GM21529 (cell line): Measurements from ENCODE around the gene SERPINI2.

ENCODE experiments used
- ATAC-seq: cut with Tn5 transposase; IDR thresholded peaks from one replicate; pipeline ENCODE4 v1.9.1; 2021; ENCODE audit not compliant: unreplicated experiment

Gene SERPINI2, protein sequence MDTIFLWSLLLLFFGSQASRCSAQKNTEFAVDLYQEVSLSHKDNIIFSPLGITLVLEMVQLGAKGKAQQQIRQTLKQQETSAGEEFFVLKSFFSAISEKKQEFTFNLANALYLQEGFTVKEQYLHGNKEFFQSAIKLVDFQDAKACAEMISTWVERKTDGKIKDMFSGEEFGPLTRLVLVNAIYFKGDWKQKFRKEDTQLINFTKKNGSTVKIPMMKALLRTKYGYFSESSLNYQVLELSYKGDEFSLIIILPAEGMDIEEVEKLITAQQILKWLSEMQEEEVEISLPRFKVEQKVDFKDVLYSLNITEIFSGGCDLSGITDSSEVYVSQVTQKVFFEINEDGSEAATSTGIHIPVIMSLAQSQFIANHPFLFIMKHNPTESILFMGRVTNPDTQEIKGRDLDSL

DNA sequence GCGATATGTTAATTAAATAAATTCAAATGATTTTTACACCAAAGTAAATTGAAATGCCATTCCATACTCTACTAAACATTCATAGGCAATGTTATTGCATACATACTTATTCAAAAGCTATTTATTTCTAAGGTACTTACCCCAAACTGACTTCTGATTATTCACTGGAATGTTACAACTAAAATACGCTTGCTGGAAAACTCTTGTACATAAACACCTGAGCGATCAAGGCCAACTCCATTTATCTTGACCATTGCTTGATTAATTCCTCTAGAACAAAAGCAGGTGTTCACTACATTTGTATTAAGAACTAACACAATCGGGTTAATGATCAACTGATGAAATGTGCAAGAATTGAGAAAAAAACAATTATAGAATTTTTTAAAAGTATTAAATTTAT, at the start of gene SERPINI2:
Gene SERPINI2, minus strand, starts transcription at position 180 of the 400 bp plus-strand sequence. CDS start 2,208 bp downstream, outside the sequence.
- ATAC-seq = no peak

DNA sequence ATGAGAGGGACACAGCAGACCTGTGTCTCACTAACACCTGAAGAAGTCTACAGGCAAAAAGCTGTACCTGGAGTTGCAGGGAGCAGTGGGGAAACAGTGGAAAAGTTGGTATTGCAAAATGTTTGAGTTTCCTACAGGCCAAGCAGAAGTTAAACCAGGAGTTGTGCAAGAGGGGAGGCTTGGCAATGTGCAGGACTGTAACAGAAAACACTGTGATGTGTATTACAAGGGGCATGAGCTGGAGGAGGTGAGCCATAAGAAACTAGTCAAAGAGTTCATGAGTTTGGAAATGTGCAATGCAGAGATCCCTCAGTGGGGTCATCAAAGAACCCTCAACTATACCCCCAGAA, 47.1 kb upstream of the SERPINI2 start:
- ATAC-seq = no peak

DNA sequence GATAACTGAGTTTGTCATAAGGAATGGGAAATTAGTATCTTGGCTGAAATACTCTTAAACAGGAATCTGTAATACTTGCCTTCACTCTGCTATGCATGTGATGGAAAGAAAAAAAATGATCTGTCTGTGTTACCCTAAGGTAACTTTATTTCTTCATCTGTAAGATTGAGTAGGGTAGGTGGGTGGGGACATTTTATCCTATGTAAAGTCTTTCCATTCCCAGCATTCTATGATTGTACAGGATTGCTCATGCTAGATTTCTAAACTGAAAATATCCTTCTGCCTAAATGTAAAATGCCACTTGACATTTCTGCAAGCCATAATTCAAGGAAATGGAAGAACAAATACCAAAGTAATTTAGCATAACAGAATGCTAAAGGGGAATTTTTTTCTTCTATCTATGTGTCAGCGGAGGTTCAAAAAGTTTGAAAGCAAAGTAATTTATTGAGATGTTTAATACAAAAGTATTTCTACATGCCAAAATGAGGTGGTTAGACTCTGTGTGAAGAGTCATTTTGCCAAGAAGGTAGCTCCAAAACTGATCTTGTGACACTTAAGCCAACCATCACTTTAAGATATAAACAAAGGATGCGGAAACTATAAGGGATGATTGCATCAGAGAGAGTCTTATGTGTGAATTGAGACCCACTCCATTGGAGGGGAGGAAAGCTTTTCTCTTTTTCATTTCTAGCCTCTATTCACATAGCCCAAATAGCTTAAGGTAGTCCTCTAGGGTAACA, 46.6 kb upstream of the SERPINI2 start:
- ATAC-seq = no peak

GRCh38 chr3:167507954-167508353, 34.1 kb upstream of the SERPINI2 start:
- ATAC-seq = no peak

DNA sequence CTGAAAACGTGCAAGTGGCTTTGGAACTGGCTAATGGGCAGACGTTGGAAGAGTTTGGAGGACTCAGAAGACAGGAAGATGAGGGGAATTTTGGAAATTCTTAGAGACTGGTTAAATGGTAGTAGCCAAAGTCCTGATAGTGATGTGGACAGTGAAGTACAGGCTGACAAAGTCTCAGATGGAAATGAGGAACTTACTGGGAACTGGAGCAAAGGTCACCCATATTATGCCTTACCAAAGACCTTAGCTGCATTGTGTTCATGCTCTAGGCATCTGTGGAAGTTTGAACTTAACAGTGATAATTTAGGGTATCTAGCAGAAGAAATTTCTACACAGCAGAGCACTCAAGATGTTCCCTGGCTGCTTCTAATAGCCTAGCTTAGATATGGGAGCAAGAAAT, 28.6 kb upstream of the SERPINI2 start:
- no peak for ATAC-seq

- ATAC-seq = no peak
These were observed 28.1 kb upstream of the SERPINI2 start for GRCh38 chr3:167501941-167502340.

DNA sequence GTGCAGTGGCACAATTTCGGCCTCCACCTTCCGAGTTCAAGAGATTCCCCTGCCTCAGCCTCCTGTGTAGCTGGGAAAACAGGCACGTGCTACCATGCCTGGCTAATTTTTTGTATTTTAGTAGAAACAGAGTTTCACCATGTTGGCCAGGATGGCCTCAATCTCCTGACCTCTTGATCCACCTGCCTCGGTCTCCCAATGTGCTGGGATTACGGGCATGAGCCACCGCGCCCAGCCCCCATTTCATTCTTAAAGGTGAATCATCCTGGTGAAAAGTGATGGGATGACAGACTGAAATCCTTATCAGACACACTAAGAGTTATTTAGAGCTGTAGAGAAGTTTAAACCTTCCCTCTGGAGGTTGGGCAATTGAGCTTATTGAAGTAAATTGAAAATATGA, 24.1 kb upstream of the SERPINI2 start:
- ATAC-seq = no peak

DNA sequence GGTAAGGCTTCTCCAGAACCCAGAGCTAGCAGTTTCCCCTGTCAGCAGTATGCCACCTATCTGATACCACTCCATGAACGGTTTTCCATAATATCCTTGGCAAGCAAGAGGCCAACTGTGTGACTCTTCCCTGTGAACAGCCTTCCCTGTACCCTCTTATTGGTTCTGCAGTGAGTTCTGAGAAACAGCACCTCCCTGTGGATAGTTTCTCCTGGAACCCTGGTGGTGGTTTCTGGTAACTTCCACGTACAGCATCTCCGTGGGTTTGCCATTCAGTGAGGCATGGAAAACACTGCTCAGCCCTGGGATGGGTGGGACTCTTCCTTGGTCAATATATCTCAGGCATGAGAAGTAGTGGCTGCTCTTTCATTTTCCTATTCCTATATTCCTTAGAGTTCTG, 19.4 kb upstream of the SERPINI2 start:
- ATAC-seq = peak; percentile 57

DNA sequence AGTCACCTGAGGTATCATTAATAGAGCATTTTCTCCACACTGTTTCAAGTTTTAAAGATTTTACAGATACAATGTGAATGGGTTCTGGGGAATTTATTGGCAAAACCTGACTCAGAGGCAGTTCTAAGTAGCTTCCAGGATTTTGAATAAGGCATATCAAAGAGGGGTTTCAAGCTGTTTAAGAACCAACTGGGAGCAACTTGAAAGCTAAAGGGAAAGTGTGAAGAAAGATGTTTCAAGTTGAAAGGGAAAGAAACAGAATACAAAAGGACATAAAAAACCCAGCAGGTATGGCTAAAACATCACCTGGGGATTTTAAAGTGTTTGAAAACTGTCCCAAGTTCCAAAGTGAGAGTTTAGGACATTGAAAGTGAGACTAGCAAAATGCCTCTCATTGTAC, 17.8 kb upstream of the SERPINI2 start:
- no peak for ATAC-seq

DNA sequence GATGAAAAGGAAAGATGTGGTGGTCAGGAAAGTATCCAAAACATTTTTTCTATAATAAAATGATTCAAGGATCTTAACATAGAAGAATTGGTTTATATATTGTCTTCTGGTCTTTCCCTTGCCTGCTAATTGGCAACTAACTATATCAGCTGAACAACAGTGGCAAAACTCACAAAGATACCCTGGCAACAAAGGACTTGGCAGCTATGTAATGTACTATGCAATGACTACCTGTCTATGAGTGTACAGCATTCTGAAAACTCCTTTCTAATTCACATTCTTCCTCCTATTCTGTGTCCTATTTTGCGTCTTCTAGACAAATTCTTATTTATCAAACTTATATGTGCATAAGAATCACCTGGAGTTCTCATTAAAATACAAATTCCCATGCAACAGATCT, 15.7 kb upstream of the SERPINI2 start:
- no peak for ATAC-seq

DNA sequence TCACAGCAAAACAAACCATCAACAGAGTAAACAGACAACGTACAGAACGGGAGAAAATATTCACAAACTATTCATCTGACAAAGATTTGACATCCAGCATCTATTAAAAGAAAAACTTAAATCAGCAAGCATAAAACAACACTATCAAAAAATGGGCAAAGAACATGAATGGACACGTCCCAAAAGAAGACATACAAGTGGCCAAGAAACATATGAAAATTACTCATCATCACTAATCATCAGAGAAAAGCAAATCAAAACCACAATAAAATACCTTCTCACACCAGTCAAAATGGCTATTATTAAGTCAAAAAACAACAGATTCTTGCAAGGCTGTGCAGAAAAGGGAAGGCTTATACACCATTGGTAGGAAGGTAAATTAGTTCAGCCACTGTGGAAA, 13.7 kb upstream of the SERPINI2 start:
- ATAC-seq = no peak

DNA sequence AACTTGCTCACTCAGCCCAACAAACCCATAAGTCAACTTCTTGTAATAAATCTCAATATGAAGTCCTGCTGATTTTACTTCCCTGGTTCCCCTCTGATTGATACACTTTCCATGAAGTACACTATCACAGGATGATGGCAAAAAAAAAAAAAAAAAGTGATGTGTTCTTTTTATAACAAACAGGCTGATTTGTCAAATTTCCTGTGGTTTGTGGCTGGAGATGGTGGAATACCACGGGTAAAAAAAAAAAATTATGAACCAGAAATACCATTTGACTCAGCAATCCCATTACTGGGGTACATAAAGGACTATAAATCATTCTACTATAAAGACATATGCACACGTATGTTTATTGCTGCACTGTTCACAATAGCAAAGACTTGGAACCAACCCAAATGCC, 10.7 kb upstream of the SERPINI2 start:
- no peak for ATAC-seq

- ATAC-seq = no peak
These were observed 10.1 kb upstream of the SERPINI2 start for GRCh38 chr3:167483708-167484475.

- ATAC-seq = no peak
These were observed 7.3 kb upstream of the SERPINI2 start for GRCh38 chr3:167481164-167481563.

DNA sequence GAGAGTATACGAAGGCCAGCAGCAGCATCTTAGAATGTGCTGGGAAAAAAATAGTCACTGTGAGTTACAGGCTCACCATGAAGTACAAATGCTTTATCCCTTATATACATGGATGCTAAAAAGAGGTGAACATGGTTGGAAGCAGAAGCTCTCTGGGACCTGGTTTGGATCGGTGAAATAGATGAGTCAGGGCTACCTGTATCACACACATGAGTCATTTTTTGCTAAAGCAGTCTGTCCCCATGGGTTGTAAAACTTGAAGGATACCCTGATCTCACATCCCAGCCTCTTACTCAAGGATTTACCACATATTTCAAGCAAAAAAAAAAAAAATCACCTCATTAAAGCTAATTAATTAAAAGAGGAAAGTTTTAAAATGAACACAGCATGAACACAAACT, 6.9 kb upstream of the SERPINI2 start:
- ATAC-seq = no peak

GRCh38 chr3:167469381-167469780, 4.5 kb downstream of the SERPINI2 start:
- no peak for ATAC-seq

- no peak for ATAC-seq
These were observed 5.8 kb downstream of the SERPINI2 start for GRCh38 chr3:167467848-167468611.

- no peak for ATAC-seq
These were observed 6.9 kb downstream of the SERPINI2 start for GRCh38 chr3:167466966-167467365.

DNA sequence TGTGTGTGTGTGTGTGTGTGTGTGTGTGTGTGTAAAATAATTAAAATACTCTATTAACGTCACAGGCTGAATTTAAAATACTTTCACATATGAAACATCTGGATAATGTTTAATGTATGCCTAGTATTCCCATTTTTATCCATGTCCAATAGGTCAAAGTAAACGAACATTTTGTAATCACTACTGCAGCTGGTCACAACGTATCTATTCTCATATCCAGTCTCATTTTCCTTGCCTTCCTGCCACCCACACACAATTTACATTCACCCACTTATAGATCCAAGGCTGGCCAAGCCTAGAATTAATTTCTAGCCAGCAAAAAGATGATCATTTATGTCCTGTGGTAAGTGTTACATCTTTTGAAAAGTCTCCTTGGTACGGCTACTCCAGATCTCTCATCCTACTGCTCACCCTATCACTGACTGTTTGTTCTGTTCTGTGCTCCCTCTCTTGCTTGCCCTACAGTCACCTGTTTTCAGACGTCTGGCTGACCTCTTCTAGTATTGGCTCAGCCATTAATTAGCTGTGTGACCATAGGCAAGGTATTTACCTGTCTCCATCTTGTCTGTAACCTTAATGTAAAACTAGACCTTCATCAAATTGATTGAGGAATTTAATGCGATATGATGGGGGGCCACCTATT, 17.6 kb downstream of the SERPINI2 start:
- no peak for ATAC-seq

DNA sequence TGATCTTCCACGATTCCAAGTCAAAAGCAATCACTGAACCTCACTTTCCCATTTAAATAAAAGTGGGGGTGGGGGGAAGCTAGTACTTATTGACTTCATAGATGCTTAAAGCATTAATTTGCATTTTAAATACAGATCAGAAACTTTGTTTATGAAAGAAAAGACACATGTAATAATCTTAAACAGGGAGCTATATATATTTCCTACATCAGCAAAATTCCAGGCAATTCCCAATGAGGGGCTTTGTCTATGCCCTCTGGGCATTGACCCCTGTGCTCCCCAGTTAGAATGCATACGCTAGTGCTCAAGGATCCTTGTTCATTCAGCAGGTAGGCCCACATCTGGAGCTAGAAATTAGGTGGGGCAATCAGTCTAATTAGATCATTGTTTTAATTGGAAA, 20.0 kb downstream of the SERPINI2 start:
- no peak for ATAC-seq
